ENCODE data around the gene DNAH14. TPM values are rescaled to one million over a fixed set of nuclear protein-coding genes. Genes with fewer than 3 reads are reported as not detected.
"Not testable (repeated sequence)": the region's sequence is repeated elsewhere in the genome, so short reads cannot be mapped to it uniquely, and the experiment has no call there.

Gene DNAH14
- total RNA-seq, 2 donors from 2014 or later, result 2.6 TPM; not detected in 1

GRCh38 chr1:224883091-224883490 lies 46.4 kb upstream of the DNAH14 start:
- no peak for ATAC-seq (ENCODE audit: insufficient number of reproducible peaks, low FRiP score, low read depth)
- Histone ChIP-seq H3K27me3 (replicated peaks; ENCODE audit: insufficient read depth) (no peaks in the 10 kb centered on the region), H3K4me1 (ENCODE audit: control insufficient read depth in 1 of 2, low read depth in 2 of 2) (no peaks in the 10 kb centered on the region), H3K27ac (no peak overlapping the region), H3K36me3 (no peaks in the 10 kb centered on the region), H3K4me3 (no peak overlapping the region), H3K9me3 (no peaks in the 10 kb centered on the region)
- no peak for DNase-seq (ENCODE audit: low spot score)
- no peak for TF ChIP-seq CTCF (IDR thresholded peaks at IDR 0.05)

- H3K4me1 ChIP-seq (ENCODE audit: control insufficient read depth in 1 of 2, low read depth in 2 of 2), result no peaks in the 10 kb centered on the region
- no peaks in the 10 kb centered on the region for H3K36me3 ChIP-seq
- DNase-seq (ENCODE audit: low spot score), result no peak
- no peak for TF ChIP-seq CTCF (IDR thresholded peaks at IDR 0.05)
- H3K9me3 ChIP-seq, result no peaks in the 10 kb centered on the region
- no peak for ATAC-seq (ENCODE audit: insufficient number of reproducible peaks, low FRiP score, low read depth)
- no peak overlapping the region for H3K27ac ChIP-seq
- H3K4me3 ChIP-seq, result no peak overlapping the region
- H3K27me3 ChIP-seq (replicated peaks; ENCODE audit: insufficient read depth), result no peaks in the 10 kb centered on the region
Observed at GRCh38 chr1:224884361-224884801, 45.1 kb upstream of the DNAH14 start.

GRCh38 chr1:224885376-224885775 lies 44.1 kb upstream of the DNAH14 start:
- H3K27ac ChIP-seq; H3K4me1 ChIP-seq (ENCODE audit: control insufficient read depth in 1 of 2, low read depth in 2 of 2); H3K36me3 ChIP-seq; DNase-seq (ENCODE audit: low spot score); H3K4me3 ChIP-seq; H3K9me3 ChIP-seq; ATAC-seq (ENCODE audit: insufficient number of reproducible peaks, low FRiP score, low read depth); H3K27me3 ChIP-seq (replicated peaks; ENCODE audit: insufficient read depth): not testable (repeated sequence)

- DNase-seq (ENCODE audit: low spot score), result no peak
- no peak for TF ChIP-seq CTCF (IDR thresholded peaks at IDR 0.05)
- no peak for ATAC-seq (ENCODE audit: insufficient number of reproducible peaks, low FRiP score, low read depth)
- Histone ChIP-seq H3K4me3 (no peak overlapping the region), H3K36me3 (no peaks in the 10 kb centered on the region), H3K27me3 (replicated peaks; ENCODE audit: insufficient read depth) (no peaks in the 10 kb centered on the region), H3K4me1 (ENCODE audit: control insufficient read depth in 1 of 2, low read depth in 2 of 2) (no peaks in the 10 kb centered on the region), H3K9me3 (no peaks in the 10 kb centered on the region), H3K27ac (no peak overlapping the region)
Observed at GRCh38 chr1:224894915-224895314, 34.6 kb upstream of the DNAH14 start.

- ATAC-seq (ENCODE audit: insufficient number of reproducible peaks, low FRiP score, low read depth) (no peak), DNase-seq (ENCODE audit: low spot score) (no peak)
- no peaks in the 10 kb centered on the region for H3K9me3 ChIP-seq
- no peak overlapping the region for H3K27ac ChIP-seq
- no peak for TF ChIP-seq CTCF (IDR thresholded peaks at IDR 0.05)
- H3K36me3 ChIP-seq, result no peaks in the 10 kb centered on the region
- H3K27me3 ChIP-seq (replicated peaks; ENCODE audit: insufficient read depth), result no peaks in the 10 kb centered on the region
- H3K4me1 ChIP-seq (ENCODE audit: control insufficient read depth in 1 of 2, low read depth in 2 of 2), result no peaks in the 10 kb centered on the region
- H3K4me3 ChIP-seq, result no peak overlapping the region
Observed at GRCh38 chr1:224896130-224896781, 33.2 kb upstream of the DNAH14 start.

Measured in thoracic aorta (tissue), 2 donors.